IMR-90 (cell line): Measurements from ENCODE around the gene INF2. TPM values are rescaled to one million over a fixed set of nuclear protein-coding genes. Genes with fewer than 3 reads are reported as not detected.

Source experiments
- ATAC-seq: fragments of 200-7000 bp; cut with Tn5 transposase; 2 replicates; pipeline ENCODE4 v1.9.1; 2020; ENCODE audit warnings: low read depth, mild to moderate bottlenecking, moderate library complexity
- BruUV-seq: library from RNA; stranded (reverse); fragments of 400-500 nt; replicated peaks from 2 replicates; lab custom pipeline; 2021; lab: Mats Ljungman, UMichigan
- CTCF ChIA-PET: fragments of 300-600 bp; formaldehyde crosslinking; extraction: SDS; loops from one replicate; lab custom pipeline; 2021; ENCODE audit warnings: antibody characterized with exemption; lab: Yijun Ruan, JAX
- POLR2A ChIA-PET: fragments of 300-600 bp; sonication (Branson Sonifier 250); formaldehyde crosslinking; loops from one replicate; lab custom pipeline; 2022; ENCODE audit warnings: antibody characterized with exemption; ENCODE audit not compliant: unreplicated experiment; lab: Charles Lee
- DNase-seq: peaks from one replicate; pipeline ENCODE4 v3.0.0; 2013
- H2AFZ ChIP-seq: replicated peaks from 2 replicates; pipeline ENCODE3; 2013; ENCODE audit warnings: low read length, mild to moderate bottlenecking; ENCODE audit not compliant: poor library complexity
- H2AK5ac ChIP-seq: 2 replicates; pipeline ENCODE4 v1.6.1; 2013; ENCODE audit warnings: low read depth, low read length, inconsistent platforms
- H2AK9ac ChIP-seq: replicated peaks from 2 replicates; pipeline ENCODE3; 2013; ENCODE audit warnings: mild to moderate bottlenecking, low read depth, low read length, moderate library complexity; ENCODE audit not compliant: poor library complexity
- H2BK120ac ChIP-seq: 2 replicates; pipeline ENCODE4 v1.6.1; 2013; ENCODE audit warnings: low read depth, low read length, inconsistent platforms
- H2BK15ac ChIP-seq: 3 replicates; pipeline ENCODE4 v1.6.1; 2013; ENCODE audit warnings: low read depth, low read length, inconsistent platforms
- H2BK20ac ChIP-seq: 2 replicates; pipeline ENCODE4 v1.6.1; 2013; ENCODE audit warnings: low read depth, mild to moderate bottlenecking, inconsistent platforms, low read length, moderate library complexity
- H2BK5ac ChIP-seq: 2 replicates; pipeline ENCODE4 v1.6.1; 2013; ENCODE audit warnings: mild to moderate bottlenecking, low read depth, low read length, inconsistent platforms; ENCODE audit not compliant: poor library complexity, severe bottlenecking
- H3K14ac ChIP-seq: replicated peaks from 2 replicates; pipeline ENCODE4 v1.6.1; 2013; ENCODE audit warnings: low read depth, low read length, inconsistent platforms
- H3K18ac ChIP-seq: 2 replicates; pipeline ENCODE4 v1.6.1; 2013; ENCODE audit warnings: low read depth, low read length, control low read depth
- H3K23ac ChIP-seq: 2 replicates; pipeline ENCODE4 v1.6.1; 2013; ENCODE audit warnings: low read depth, low read length, inconsistent platforms
- H3K27ac ChIP-seq: 2 replicates; pipeline ENCODE4 v1.5.1; 2013; ENCODE audit warnings: mild to moderate bottlenecking, control low read depth, low read length; ENCODE audit not compliant: insufficient read depth
- H3K27me3 ChIP-seq: 2 replicates; pipeline ENCODE4 v1.6.1; 2013; ENCODE audit warnings: low read length; ENCODE audit not compliant: control insufficient read depth, insufficient read depth
- H3K36me3 ChIP-seq: 2 replicates; pipeline ENCODE4 v1.6.1; 2013; ENCODE audit warnings: low read length, mixed read lengths; ENCODE audit not compliant: control insufficient read depth, insufficient read depth
- H3K4ac ChIP-seq: 2 replicates; pipeline ENCODE4 v1.6.1; 2013; ENCODE audit warnings: low read depth, low read length, inconsistent platforms
- H3K4me1 ChIP-seq: 2 replicates; pipeline ENCODE4 v1.6.1; 2013; ENCODE audit warnings: low read length, mixed read lengths; ENCODE audit not compliant: control insufficient read depth, insufficient read depth
- H3K4me2 ChIP-seq: 2 replicates; pipeline ENCODE4 v1.6.1; 2013; ENCODE audit warnings: low read depth, mild to moderate bottlenecking, control low read depth, low read length, moderate library complexity
- H3K4me3 ChIP-seq: 2 replicates; pipeline ENCODE4 v1.5.1; 2013; ENCODE audit warnings: low read depth, mild to moderate bottlenecking, control low read depth, low read length, moderate library complexity; ENCODE audit not compliant: insufficient read depth
- H3K56ac ChIP-seq: 2 replicates; pipeline ENCODE4 v1.6.1; 2013; ENCODE audit warnings: low read length, inconsistent platforms; ENCODE audit not compliant: insufficient read depth; ENCODE audit errors: extremely low read depth
- H3K79me1 ChIP-seq, 2 experiments: 2 replicates each; pipeline ENCODE4 v1.6.1; 2013; ENCODE audit warnings: low read length in 2 of 2, inconsistent platforms in 1 of 2, low read depth in 1 of 2
- H3K9ac ChIP-seq: 2 replicates; pipeline ENCODE4 v1.6.1; 2013; ENCODE audit warnings: low read depth, low read length, control low read depth
- H3K9me1 ChIP-seq: 2 replicates; pipeline ENCODE4 v1.6.1; 2013; ENCODE audit warnings: low read length, inconsistent platforms; ENCODE audit not compliant: insufficient read depth
- H3K9me3 ChIP-seq: 2 replicates; pipeline ENCODE4 v1.6.1; 2013; ENCODE audit warnings: low read length; ENCODE audit not compliant: control insufficient read depth, insufficient read depth
- H4K20me1 ChIP-seq: 2 replicates; pipeline ENCODE4 v1.6.1; 2013; ENCODE audit warnings: low read length, inconsistent platforms; ENCODE audit not compliant: insufficient read depth
- H4K5ac ChIP-seq: 2 replicates; pipeline ENCODE4 v1.6.1; 2013; ENCODE audit warnings: mild to moderate bottlenecking, low read depth, low read length, control low read depth
- H4K8ac ChIP-seq, 2 experiments: 2 replicates each; pipeline ENCODE4 v1.6.1; 2013; ENCODE audit warnings: low read depth in 2 of 2, low read length in 2 of 2, control low read depth in 1 of 2, inconsistent platforms in 1 of 2
- H4K91ac ChIP-seq: 2 replicates; pipeline ENCODE4 v1.6.1; 2013; ENCODE audit warnings: low read depth, low read length, inconsistent platforms; ENCODE audit not compliant: insufficient read depth
- CEBPB ChIP-seq: IDR thresholded peaks from 2 replicates; pipeline ENCODE4 v1.6.1; 2012; ENCODE audit warnings: low read depth, low read length, improper control_type of control experiment
- FOS ChIP-seq: fragments of 150-350 bp; IDR thresholded peaks from 2 replicates; pipeline ENCODE4 v1.6.1; 2016; ENCODE audit warnings: low read depth, low read length
- MAZ ChIP-seq: IDR thresholded peaks from 2 replicates; pipeline ENCODE4 v1.6.1; 2012; ENCODE audit warnings: low read depth, mild to moderate bottlenecking, low read length, improper control_type of control experiment, moderate library complexity, borderline replicate concordance
- NFE2L2 ChIP-seq: fragments of 150-350 bp; IDR thresholded peaks from 2 replicates; pipeline ENCODE4 v1.6.1; 2016; ENCODE audit warnings: low read depth, mild to moderate bottlenecking, low read length
- RCOR1 ChIP-seq: IDR thresholded peaks from 2 replicates; pipeline ENCODE4 v1.6.1; 2012; ENCODE audit warnings: mild to moderate bottlenecking, low read length, improper control_type of control experiment; ENCODE audit not compliant: insufficient replicate concordance
- USF2 ChIP-seq: fragments of 150-350 bp; IDR thresholded peaks from 2 replicates; pipeline ENCODE4 v1.6.1; 2017; ENCODE audit warnings: mild to moderate bottlenecking, antibody characterized with exemption, low read length, low read depth
- WGBS, 2 experiments: methylation state at CpG; one replicate each; pipeline versions ENCODE4 v1.1.5 to v1.1.7; 2013; ENCODE audit warnings: missing lambda C conversion rate in 2 of 2; ENCODE audit not compliant: insufficient read length in 1 of 2; ENCODE audit errors: extremely low coverage in 2 of 2; 5-methylcytosine and 5-hydroxymethylcytosine counted together
- dilution Hi-C: fragments of 300-500 bp; cut with HindIII; formaldehyde crosslinking; loops from one replicate; pipeline ENCODE4 v1.14.3; 2018; ENCODE audit warnings: low sequenced_read_pairs; ENCODE audit not compliant: unreplicated experiment
- in situ Hi-C: fragments of 300-500 bp; cut with MboI; formaldehyde crosslinking; loops from 3 replicates; pipeline ENCODE4 v1.14.3; 2019; ENCODE audit warnings: low sequenced_read_pairs, inconsistent platforms, mixed read lengths
- intact Hi-C: fragments of 100-400 bp; cut with micrococcal nuclease; formaldehyde crosslinking; loops from 2 replicates; pipeline ENCODE4 v1.10.0; 2022
- polyA plus RNA-seq, 3 experiments: library from polyadenylated mRNA; depleted of rRNA; stranded (reverse); fragments of >200 nt; gene quantifications; 2 replicates each; pipeline ENCODE4 v1.2.3, GENCODE V29; 2012; ENCODE audit warnings: low replicate concordance in 1 of 3
- total RNA-seq: library from RNA; depleted of rRNA; stranded (reverse); fragments of >200 nt; gene quantifications from 2 replicates; pipeline ENCODE4 v1.2.3, GENCODE V29; 2012

The INF2 gene
- total and polyA plus RNA-seq, 2 of the 4 experiments (the other 2 are of a cell fraction): 16.8 to 62.1 TPM

GRCh38 chr14:104747876-104748275 lies 58.5 kb downstream of the INF2 start:
- Histone ChIP-seq H2BK120ac (no peak overlapping the region), H3K79me1 (no peaks in the 10 kb centered on the region), H3K27ac (no peak overlapping the region), H4K5ac (no peak overlapping the region), H2BK15ac (no peak overlapping the region), H3K56ac (no peak overlapping the region), H3K4me3 (no peak overlapping the region), H2BK20ac (no peak overlapping the region), H4K20me1 (no peaks in the 10 kb centered on the region), H3K4ac (peak overlapping the region; percentile 48; the same call in 1 of the 2 replicates), H3K14ac (no peak overlapping the region), H2BK5ac (no peak overlapping the region), H3K4me1 (peaks cover 34% of the 10 kb centered on the region), H4K8ac (no peak overlapping the region), H2AK5ac (no peak overlapping the region), H3K9ac (no peak overlapping the region), H2AFZ (no peak overlapping the region), H3K4me2 (no peak overlapping the region), H3K36me3 (peaks cover 7% of the 10 kb centered on the region), H3K9me3 (no peaks in the 10 kb centered on the region), H3K27me3 (no peaks in the 10 kb centered on the region), H2AK9ac (no peak overlapping the region), H4K91ac (no peak overlapping the region), H3K18ac (no peak overlapping the region), H3K23ac (no peak overlapping the region), H3K9me1 (peaks cover 25% of the 10 kb centered on the region)
- intact Hi-C loops: no loop called here
- ChIA-PET POLR2A (no interaction called here), CTCF (interaction anchor here (1.4 kb wide), 1 partner anchor 16 kb away, joined by 3 read pairs; no protein-coding TSS in a partner anchor)
- TF ChIP-seq MAZ (no peak), FOS (no peak), RCOR1 (no peak), USF2 (no peak), NFE2L2 (no peak), CEBPB (no peak)
- no TSS peak for BruUV-seq
- in situ Hi-C loops: no loop called here
- dilution Hi-C loops: no loop called here
- 68% methylated on average over 5 of the region's 9 CpGs; no CpG with 5 or more reads in 1 of the 2 experiments for WGBS, 2 experiments
- DNase-seq (no peak), ATAC-seq (no peak)
